ENCODE data around the gene TLE5.

Gene TLE5, protein sequence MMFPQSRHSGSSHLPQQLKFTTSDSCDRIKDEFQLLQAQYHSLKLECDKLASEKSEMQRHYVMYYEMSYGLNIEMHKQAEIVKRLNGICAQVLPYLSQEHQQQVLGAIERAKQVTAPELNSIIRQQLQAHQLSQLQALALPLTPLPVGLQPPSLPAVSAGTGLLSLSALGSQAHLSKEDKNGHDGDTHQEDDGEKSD

DNA sequence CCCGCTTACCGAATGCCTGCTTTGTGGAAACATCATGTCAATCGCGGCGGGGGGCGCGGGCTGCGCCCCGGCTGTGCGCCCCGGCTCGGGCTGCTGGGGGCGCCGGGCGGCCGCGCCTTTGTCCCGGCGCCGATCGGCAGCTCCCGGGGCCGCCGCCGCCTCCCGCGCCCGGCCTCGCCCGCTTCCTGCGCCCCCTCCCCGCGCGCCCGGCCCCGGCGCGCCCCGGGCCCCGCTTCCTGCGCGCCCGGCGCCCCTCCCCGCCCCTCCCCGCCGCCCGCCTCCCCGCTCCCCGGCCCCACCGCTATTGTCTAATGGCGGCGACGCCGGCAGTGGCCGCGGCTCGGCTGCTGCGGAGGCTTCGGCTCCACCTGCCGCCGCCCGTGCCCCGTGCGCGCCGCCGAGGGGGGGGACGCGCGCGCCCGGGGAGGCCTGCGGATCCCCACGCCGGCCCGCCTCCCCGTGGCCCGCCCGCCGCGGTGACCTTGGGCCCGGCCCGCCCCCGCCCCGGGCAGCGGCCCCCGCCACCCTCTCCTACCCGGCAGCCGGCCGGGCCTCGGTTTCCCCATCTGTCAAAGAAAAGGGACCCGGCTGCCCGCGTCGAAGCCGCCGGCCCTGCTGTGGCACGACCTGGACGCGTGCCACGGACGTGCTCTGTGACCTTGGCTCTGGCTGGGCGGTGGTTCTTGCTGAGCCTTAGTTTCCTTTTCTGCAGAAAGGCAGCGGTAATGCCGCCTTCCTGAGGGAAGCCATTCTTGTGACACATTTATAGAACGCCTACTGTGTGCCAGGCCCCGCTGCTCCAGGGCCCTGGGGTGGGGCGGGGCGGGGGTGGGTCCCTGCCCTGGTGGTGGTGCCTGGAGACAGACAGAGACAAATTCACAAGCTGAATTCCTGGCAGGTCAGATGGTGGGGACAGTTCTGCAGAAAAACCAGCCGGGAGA is at the start of gene TLE5:
TLE5 (minus strand) TSS at position 331 of the 941 bp plus-strand sequence; CDS start at position 36, 295 bp downstream.
- H3K4me3 ChIP-seq (ENCODE audit: low read depth, low read length), result peak within 1 kb of the TSS; percentile 85
- TF ChIP-seq, protein P1, sequence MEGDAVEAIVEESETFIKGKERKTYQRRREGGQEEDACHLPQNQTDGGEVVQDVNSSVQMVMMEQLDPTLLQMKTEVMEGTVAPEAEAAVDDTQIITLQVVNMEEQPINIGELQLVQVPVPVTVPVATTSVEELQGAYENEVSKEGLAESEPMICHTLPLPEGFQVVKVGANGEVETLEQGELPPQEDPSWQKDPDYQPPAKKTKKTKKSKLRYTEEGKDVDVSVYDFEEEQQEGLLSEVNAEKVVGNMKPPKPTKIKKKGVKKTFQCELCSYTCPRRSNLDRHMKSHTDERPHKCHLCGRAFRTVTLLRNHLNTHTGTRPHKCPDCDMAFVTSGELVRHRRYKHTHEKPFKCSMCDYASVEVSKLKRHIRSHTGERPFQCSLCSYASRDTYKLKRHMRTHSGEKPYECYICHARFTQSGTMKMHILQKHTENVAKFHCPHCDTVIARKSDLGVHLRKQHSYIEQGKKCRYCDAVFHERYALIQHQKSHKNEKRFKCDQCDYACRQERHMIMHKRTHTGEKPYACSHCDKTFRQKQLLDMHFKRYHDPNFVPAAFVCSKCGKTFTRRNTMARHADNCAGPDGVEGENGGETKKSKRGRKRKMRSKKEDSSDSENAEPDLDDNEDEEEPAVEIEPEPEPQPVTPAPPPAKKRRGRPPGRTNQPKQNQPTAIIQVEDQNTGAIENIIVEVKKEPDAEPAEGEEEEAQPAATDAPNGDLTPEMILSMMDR (IDR thresholded peaks at IDR 0.05; ENCODE audit: low read depth, low read length), result no peak

DNA sequence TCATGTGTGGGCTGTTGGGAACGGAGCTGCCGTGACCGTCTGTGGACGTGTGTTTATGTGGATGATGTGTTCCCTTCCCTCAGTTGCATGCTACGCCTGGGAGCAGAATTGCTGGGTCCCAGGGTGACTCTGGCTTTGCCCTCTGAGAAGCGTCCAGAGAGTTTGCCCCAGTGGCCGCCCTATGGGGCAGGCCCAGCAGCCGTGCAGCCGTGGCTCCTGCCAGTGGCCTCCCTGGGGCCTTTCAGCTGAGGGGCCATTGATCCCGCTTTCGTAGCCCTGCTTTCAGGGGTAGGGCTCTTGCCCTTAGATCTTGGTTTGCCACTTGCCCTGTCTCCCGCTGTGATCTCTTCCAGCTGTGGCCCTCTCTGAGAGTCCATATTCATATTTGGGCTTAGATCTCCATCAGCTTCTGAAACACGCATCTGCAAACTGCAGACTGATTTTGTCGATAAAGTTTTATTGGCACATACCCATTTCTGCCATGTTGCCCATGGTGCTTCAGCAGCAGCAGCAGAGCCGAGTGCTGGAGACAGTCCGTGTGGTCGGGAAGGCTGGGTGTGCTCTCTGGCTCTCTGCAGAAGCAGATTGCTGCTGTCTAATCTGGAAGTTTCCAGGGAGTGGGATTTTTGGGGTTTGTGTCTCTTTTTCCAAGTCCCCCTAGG is 49.4 kb upstream of the TLE5 start:
- TF ChIP-seq, protein P1 (IDR thresholded peaks at IDR 0.05; ENCODE audit: low read depth, low read length), result no peak
- H3K4me3 ChIP-seq (ENCODE audit: low read depth, low read length), result no peak overlapping the region

DNA sequence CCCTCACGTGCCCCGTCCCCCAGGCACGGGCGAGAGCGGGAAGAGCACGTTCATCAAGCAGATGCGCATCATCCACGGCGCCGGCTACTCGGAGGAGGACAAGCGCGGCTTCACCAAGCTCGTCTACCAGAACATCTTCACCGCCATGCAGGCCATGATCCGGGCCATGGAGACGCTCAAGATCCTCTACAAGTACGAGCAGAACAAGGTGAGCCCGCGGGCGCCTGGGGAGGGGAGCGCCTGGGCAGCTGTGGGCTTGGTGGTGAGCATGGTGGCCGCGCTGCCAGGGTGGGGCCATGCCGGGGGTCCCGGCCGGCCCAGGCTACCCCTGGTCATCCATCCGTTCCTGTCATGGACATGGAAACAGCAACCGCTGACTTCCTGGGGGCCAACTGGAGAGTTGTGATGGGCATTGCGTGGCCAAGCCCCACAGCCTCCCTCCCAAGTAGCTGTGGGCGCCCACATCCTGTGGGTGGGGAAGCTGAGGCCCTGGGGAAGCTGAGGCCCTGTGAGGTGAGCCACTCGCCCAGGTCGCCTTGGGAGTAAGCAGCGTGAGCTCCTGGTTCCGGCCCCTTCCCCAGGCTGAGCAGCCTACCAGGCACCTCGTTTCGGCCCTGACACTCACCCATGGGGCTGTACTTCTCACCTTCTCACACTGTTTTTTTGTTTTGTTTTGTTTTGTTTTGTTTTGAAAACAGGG is 48.0 kb upstream of the TLE5 start:
- H3K4me3 ChIP-seq (ENCODE audit: low read depth, low read length), result no peak overlapping the region
- TF ChIP-seq, protein P1 (IDR thresholded peaks at IDR 0.05; ENCODE audit: low read depth, low read length), result no peak

DNA sequence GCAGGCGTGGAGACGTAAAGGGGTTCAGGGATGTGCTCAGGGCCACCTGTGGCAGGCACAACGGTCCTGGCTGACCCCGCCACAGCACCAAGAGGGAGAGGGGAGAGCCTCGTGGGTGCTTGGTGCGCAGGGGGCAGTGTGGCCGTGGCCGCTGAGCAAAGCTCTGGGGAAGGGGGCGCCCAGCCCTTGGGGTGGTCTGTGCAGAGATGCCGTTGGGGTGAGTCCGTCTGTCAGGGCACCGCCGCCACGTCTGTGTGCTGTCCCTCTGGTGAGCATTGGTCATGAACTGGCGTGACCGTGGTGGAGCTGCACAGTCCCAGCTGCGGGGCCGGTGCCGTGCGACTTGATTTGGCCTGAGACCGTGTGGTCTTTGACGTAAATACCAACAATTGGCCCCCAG is 47.2 kb upstream of the TLE5 start:
- TF ChIP-seq, protein P1 (IDR thresholded peaks at IDR 0.05; ENCODE audit: low read depth, low read length), result no peak
- no peak overlapping the region for H3K4me3 ChIP-seq (ENCODE audit: low read depth, low read length)

DNA sequence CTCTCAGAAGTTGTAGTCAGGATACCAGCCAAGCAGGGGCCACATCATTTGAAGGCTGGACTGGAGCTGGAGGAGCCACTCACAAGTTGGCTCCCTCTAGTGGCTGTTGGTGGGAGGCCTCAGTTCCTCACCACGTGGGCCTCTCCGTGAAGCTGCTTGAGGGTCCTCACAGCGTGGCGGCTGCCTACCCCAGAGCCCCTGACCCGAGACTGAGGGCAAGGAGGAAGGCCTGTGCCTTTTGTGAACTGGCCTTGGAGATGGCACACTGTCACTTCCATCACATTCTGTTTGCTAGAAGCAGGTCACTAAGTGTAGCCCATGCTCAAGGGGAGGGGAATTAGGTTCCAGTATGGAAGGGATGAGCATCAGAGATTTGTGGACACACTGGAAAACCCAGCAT is 46.5 kb upstream of the TLE5 start:
- TF ChIP-seq, protein P1 (IDR thresholded peaks at IDR 0.05; ENCODE audit: low read depth, low read length), result peak; percentile 85
- H3K4me3 ChIP-seq (ENCODE audit: low read depth, low read length), result no peak overlapping the region

DNA sequence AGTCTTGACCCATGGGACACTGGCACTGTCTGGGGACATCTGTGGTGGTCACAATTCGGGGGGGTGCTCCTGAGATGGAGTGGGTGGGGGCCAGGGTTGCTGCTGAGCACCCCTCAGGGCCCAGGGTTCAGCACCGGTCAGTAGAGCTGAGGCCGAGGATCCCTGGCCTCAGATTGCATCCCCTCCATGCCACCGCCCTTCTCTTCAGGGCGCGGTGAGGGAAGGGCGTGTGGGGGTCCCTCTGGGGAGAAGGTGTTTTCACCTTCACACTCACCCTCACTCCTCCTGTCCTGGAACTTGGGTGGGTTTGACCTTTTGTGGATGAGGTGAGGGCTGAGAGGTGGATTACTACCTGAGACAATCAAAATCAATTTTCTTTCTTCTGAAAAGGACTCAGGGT is 45.4 kb upstream of the TLE5 start:
- H3K4me3 ChIP-seq (ENCODE audit: low read depth, low read length), result no peak overlapping the region
- TF ChIP-seq, protein P1 (IDR thresholded peaks at IDR 0.05; ENCODE audit: low read depth, low read length), result no peak

Data from WI38 (cell line).